Skeletal muscle tissue (tissue), 4 donors: ENCODE measurements around the gene MORN1. TPM values are rescaled to one million over a fixed set of nuclear protein-coding genes. Genes with fewer than 3 reads are reported as not detected.
A peak's percentile ranks its signal among the peaks of the same experiment; 100 is the strongest.

Experiments used
- H3K27ac ChIP-seq: one replicate; pipeline ENCODE4 v1.7.0; 2013; ENCODE audit warnings: mild to moderate bottlenecking, low read depth, low read length, inconsistent platforms
- H3K27me3 ChIP-seq, 3 donors: one replicate each; pipeline ENCODE4 v1.7.0; 2013; ENCODE audit warnings: low read length in 3 of 3; ENCODE audit not compliant: control insufficient read depth in 3 of 3, insufficient read depth in 3 of 3
- H3K36me3 ChIP-seq, 3 donors: one replicate each; pipeline ENCODE4 v1.7.0; 2013; ENCODE audit warnings: low read length in 3 of 3; ENCODE audit not compliant: control insufficient read depth in 3 of 3, insufficient read depth in 3 of 3
- H3K4me1 ChIP-seq, 3 donors: one replicate each; pipeline ENCODE4 v1.7.0; 2013; ENCODE audit warnings: low read length in 3 of 3, mild to moderate bottlenecking in 3 of 3; ENCODE audit not compliant: control insufficient read depth in 3 of 3, insufficient read depth in 3 of 3
- H3K4me3 ChIP-seq, 3 donors: one replicate each; pipeline ENCODE4 v1.7.0; 2013; ENCODE audit warnings: low read length in 3 of 3
- H3K9ac ChIP-seq, 3 donors: one replicate each; pipeline ENCODE4 v1.7.0; 2013; ENCODE audit warnings: low read length in 3 of 3, mild to moderate bottlenecking in 3 of 3, moderate library complexity in 2 of 3, low read depth in 1 of 3
- H3K9me3 ChIP-seq, 3 donors: one replicate each; pipeline ENCODE4 v1.7.0; 2013; ENCODE audit warnings: low read length in 3 of 3; ENCODE audit not compliant: control insufficient read depth in 3 of 3
- total RNA-seq: library from RNA; depleted of rRNA; stranded (reverse); fragments of >200 nt; gene quantifications from one replicate; pipeline ENCODE4 v1.2.3, GENCODE V29; 2014
- donor health status: Osteomylitis.

Gene MORN1
- total RNA-seq, 1 donor from 2014 or later = 4.2 TPM

DNA sequence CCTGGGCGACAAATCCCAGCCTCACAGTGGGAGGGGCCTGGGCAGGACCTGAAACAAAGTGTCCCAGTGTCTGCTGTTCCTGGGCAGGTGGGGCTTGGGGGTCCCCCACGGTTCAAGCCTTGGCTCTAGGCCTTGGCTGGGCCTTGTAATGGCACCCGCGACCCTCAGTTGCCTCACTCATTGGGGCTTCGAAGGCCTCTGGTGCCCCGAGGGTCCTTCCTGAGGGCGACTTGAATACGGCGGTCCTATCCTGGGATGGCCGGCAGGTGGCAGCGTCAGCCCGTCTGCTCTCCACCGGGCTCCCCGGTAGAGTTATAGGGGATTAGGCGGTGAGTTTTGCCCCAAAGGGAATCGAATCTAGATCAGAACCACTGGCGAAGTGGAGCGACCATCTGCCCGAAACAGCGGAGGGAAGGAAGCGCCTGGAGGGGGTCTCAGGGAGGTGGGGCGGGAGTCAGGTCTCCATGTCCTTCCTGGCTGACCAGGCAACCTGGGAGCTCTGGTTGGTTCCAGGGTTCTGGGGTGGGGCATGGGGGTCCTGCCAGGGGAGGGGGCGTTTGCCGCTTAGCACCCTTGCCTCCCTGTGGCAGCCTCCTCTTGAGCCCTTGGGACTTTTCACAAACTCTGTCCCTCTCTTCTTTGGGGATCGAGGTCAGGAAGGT lies 23.1 kb upstream of the MORN1 start:
- Histone ChIP-seq H3K27me3 (peaks cover 36 to 44% (median 39%) of the 10 kb centered on the region in 3 donors), H3K27ac (no peak overlapping the region), H3K9ac (peak overlapping the region; percentile 23 to 93 (median 33)), H3K4me1 (peaks cover 23 to 41% (median 24%) of the 10 kb centered on the region in 3 donors), H3K36me3 (peaks cover 6 to 7% (median 6%) of the 10 kb centered on the region in 3 donors), H3K9me3 (no peaks in the 10 kb centered on the region), H3K4me3 (peak overlapping the region; percentile 27 to 38 (median 35))

DNA sequence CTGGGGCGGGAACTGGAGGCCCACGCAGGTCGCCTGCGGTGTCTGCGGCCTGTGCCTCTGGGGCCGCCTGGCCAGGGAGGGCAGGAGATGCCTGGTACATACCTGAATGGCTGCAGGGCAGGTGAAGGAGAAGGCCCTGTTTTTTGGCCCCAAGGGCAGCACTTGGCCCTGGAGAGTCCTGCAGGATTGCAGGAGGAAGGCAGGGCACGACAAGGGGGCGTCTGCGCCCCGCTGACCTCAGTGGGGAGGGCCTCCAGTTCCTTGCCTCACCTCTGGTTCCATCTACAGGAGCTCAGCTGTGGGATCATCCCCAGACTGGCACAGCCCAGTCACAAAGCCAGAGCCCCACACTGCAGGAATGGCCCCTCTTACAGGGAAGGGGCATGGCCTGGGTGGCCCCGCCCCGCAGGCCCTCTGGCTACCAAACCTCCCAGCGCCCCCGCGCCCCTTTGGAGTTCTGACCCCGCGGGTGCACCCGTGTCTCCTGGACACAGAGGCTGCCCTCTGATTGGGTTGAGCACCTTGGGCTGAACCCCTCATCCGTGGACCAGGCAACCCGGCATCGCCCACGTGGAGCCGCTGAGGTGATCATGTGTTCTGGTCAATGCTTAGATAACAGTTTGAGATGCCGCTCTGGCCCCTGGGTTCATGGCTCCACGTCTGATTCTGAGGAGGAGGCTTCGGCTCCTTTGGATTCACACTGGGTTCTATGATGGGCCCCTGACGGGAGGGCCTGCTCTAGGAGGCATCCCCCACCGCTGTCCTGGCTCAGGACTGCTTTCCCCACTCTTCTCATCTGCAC lies 22.3 kb upstream of the MORN1 start:
- Histone ChIP-seq H3K9me3 (no peaks in the 10 kb centered on the region), H3K27me3 (peaks cover 28 to 37% (median 32%) of the 10 kb centered on the region in 3 donors), H3K4me3 (peak overlapping the region; percentile 7 to 88 (median 85)), H3K4me1 (peaks cover 23 to 41% (median 24%) of the 10 kb centered on the region in 3 donors), H3K27ac (no peak overlapping the region), H3K9ac (peak overlapping the region; percentile 77 to 93 (median 77)), H3K36me3 (peaks cover 10 to 14% (median 11%) of the 10 kb centered on the region in 3 donors)

DNA sequence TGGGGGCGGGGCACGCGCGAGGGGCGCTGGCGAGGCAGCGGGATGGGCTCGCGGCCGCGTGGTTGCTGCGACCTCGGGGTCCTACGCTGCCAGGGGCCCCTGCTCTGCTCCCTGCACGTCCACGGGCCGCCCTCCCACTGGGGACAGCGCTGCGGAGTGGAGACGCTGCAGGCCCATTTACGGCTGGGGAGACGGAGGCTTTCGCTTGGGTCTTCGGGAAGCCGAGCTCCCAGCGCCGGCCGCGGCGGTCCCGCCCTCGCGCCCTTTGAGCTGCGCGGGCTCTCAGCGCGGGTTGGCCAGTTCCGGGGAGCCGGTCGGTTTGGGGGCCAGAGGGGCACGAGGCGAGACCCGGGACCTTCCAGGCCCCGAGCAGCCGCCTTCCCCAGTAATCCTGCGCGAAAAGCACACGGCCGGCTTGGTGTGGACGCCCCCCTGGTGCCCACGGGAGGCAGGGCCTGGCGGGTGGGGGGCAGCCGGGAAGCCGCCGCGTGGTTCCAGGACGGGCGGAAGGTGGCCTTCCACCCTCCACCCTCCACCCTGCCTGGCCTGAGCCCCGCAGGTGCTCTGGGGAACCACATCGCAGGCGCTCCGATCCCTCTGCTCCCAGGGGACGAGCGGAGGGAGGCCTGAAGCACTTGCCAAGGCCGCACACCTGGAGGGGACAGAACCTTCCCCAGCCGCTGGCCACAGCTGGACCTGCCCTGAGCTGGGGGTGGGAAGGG lies 21.6 kb upstream of the MORN1 start:
- H3K9me3 ChIP-seq = no peaks in the 10 kb centered on the region
- peaks cover 15 to 21% (median 17%) of the 10 kb centered on the region in 3 donors for H3K36me3 ChIP-seq
- H3K4me3 ChIP-seq = peak overlapping the region; percentile 68 to 88 (median 85)
- peaks cover 21 to 29% (median 24%) of the 10 kb centered on the region in 3 donors for H3K27me3 ChIP-seq
- peak overlapping the region; percentile 62 for H3K27ac ChIP-seq
- peak overlapping the region; percentile 77 to 93 (median 77) for H3K9ac ChIP-seq
- H3K4me1 ChIP-seq = peaks cover 23 to 41% (median 24%) of the 10 kb centered on the region in 3 donors

DNA sequence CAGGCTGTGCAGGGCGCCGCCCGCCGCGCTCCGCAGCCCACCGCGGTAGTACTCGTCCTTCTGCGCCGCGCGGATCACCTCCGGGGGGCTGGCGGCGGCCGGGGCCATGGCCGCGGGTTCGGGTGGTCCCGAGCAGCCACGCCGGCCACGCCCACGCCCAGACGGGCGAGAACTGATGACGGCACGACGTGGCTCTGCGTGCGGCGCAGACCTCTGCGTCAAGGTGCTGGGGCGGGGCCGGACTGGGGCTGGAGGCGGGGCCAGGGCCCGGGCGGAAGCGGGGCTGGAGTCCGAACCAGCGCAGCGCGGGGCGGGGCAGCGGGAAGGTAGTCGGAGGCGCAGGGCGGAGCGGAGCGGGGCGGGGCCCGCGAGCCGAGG lies 21.0 kb upstream of the MORN1 start, which contains the start of gene PEX10:
TSS of gene PEX10 (minus strand) at position 170 of the 378 bp plus-strand sequence. CDS start at position 108, 62 bp downstream.
- peaks cover 20 to 25% (median 21%) of the 10 kb centered on the region in 3 donors for H3K36me3 ChIP-seq
- H3K9me3 ChIP-seq = no peaks in the 10 kb centered on the region
- peak within 1 kb of the TSS; percentile 64 for H3K27ac ChIP-seq
- H3K4me1 ChIP-seq = peaks cover 23 to 41% (median 24%) of the 10 kb centered on the region in 3 donors
- H3K9ac ChIP-seq = peak within 1 kb of the TSS; percentile 85 to 93 (median 86)
- H3K27me3 ChIP-seq = peaks cover 15 to 24% (median 19%) of the 10 kb centered on the region in 3 donors
- peak within 1 kb of the TSS; percentile 73 to 88 (median 88) for H3K4me3 ChIP-seq

DNA sequence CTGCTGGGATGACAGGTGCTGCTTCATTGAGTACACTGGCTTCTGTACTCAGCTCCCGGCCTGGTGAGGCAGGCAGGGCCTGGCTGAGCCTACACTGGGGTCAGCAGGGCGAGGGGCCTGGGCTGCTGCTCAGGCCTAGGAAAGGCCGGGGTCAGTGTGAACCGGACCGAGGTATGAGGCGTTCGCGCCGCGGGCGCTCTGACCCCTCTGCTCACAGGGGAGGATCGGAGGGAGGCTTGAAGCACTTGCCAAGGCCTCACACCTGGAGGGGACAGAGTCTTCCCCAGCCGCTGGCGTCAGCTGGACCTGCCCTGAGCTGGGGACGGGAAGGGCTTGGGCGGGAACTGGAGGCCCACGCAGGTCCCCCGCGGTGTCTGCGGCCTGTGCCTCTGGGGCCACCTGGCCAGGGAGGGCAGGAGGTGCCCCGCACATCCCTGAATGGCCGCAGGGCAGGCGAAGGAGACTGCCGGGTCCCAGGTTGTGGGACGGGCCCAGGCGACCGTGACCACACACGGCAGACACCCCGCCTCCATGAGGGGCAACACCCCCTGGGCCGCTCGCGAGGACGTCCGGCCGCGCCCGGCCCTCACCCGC lies 20.5 kb upstream of the MORN1 start:
- Histone ChIP-seq H3K27ac (peak overlapping the region; percentile 64), H3K9me3 (no peaks in the 10 kb centered on the region), H3K4me3 (peak overlapping the region; percentile 73 to 88 (median 88)), H3K27me3 (peaks cover 10 to 19% (median 14%) of the 10 kb centered on the region in 3 donors), H3K9ac (peak overlapping the region; percentile 85 to 93 (median 86)), H3K4me1 (peaks cover 23 to 41% (median 24%) of the 10 kb centered on the region in 3 donors), H3K36me3 (peaks cover 21 to 29% (median 25%) of the 10 kb centered on the region in 3 donors)

DNA sequence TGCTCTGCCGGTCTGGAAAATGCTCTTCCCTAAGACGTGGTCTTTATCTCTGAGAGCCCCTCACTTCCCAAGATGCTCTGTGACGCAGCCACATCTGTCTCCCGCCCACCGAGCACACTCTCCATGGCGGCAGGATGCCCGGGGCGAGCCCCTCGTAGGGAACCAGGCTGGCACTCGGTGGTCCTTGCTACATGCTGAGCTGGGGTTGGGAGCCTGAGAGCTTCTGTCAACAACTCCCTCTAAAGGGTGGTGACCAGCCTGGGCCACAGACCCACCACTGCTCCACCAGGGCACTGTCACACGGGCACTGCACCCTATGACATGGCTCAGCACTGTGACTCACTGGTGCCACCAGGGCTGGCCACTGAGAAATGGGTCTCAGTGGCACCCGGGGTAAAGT lies 18.4 kb upstream of the MORN1 start:
- Histone ChIP-seq H3K36me3 (peaks cover 36 to 50% (median 44%) of the 10 kb centered on the region in 3 donors), H3K4me3 (no peak overlapping the region), H3K27me3 (no peaks in the 10 kb centered on the region), H3K9me3 (no peaks in the 10 kb centered on the region), H3K4me1 (peaks cover 23 to 41% (median 24%) of the 10 kb centered on the region in 3 donors), H3K9ac (no peak overlapping the region), H3K27ac (no peak overlapping the region)

DNA sequence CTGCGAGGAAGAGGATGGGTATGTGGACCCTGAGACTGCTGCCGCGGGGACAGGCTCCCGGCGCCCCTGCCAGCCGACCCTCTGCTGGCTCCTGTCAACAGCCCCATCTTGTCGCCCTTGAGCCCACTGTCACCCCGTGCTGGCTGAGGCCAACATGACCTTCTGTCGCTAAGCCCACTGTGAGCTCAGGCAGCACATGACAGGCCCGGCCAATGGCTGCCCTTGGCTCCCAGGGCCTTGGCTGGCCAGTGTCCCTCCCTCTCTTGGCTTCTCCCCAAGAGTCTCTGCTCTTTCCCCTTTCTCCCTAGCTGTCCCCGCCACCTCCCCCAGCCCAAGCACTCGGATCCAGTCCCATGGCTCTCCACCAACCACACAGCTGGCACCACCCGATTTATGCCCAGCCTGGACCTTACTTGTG lies 17.5 kb upstream of the MORN1 start:
- H3K4me1 ChIP-seq = peaks cover 16 to 35% (median 16%) of the 10 kb centered on the region in 3 donors
- no peak overlapping the region for H3K4me3 ChIP-seq
- H3K9ac ChIP-seq = no peak overlapping the region
- H3K27me3 ChIP-seq = no peaks in the 10 kb centered on the region
- no peak overlapping the region for H3K27ac ChIP-seq
- H3K36me3 ChIP-seq = peaks cover 45 to 59% (median 53%) of the 10 kb centered on the region in 3 donors
- H3K9me3 ChIP-seq = no peaks in the 10 kb centered on the region

DNA sequence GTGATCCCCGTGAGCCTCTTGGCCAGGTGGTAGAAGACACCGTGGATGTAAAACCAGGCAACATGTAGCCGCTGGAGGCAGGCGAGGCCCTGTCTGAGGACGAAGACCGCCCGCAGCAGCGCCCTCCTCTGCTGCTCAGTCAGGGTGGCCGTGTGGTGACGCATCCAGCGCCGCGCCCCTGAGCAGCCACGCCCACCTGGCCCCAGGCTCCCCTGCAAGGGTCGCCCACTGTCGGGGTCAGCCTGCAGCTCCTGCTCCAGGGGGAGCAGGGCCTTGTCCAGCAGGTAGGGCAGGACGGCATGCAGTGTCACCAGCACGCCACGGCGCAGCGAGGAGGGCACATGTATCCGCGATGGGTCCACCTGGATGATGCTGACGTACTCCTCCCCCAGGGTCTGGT lies 17.1 kb upstream of the MORN1 start:
- Histone ChIP-seq H3K27ac (no peak overlapping the region), H3K9ac (no peak overlapping the region), H3K9me3 (no peaks in the 10 kb centered on the region), H3K36me3 (peaks cover 48 to 63% (median 55%) of the 10 kb centered on the region in 3 donors), H3K27me3 (no peaks in the 10 kb centered on the region), H3K4me1 (peaks cover 12 to 30% (median 12%) of the 10 kb centered on the region in 3 donors), H3K4me3 (no peak overlapping the region)

DNA sequence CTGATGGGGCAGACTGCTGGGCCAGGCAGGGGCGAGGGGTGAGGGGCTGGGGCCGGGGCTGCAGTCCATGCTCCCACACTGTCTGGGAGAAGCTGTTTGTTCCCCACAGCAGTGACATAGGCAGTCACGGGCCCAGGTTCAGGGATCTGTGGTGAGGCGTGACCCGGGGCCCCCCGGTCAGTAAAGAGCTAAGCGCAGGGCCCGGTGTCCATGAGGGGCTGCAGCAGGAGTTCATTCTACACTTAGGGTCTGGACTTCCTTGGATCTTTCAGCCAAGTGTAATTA lies 16.6 kb upstream of the MORN1 start:
- Histone ChIP-seq H3K27me3 (no peaks in the 10 kb centered on the region), H3K9me3 (no peaks in the 10 kb centered on the region), H3K27ac (no peak overlapping the region), H3K36me3 (peaks cover 52 to 68% (median 59%) of the 10 kb centered on the region in 3 donors), H3K4me1 (peaks cover 7 to 25% (median 8%) of the 10 kb centered on the region in 3 donors), H3K4me3 (no peak overlapping the region), H3K9ac (no peak overlapping the region)
